K562 (cell line): ENCODE measurements around the gene IDUA. TPM values are rescaled to one million over a fixed set of nuclear protein-coding genes. Genes with fewer than 3 reads are reported as not detected.

Experiments
- ATAC-seq: fragments of 200-7000 bp; cut with Tn5 transposase; 3 replicates; pipeline ENCODE4 v1.9.1; 2020; ENCODE audit warnings: moderate library complexity
- BruUV-seq: library from RNA; stranded (reverse); fragments of 400-500 nt; replicated peaks from 2 replicates; lab custom pipeline; 2021; lab: Mats Ljungman, UMichigan
- CTCF ChIA-PET: fragments of 300-600 bp; formaldehyde crosslinking; extraction: SDS; loops from one replicate; lab custom pipeline; 2021; ENCODE audit warnings: low intra/inter-chr PET ratio; lab: Yijun Ruan, JAX
- POLR2A ChIA-PET: fragments of 300-600, 350-650 bp; sonication (Branson Sonifier 250); formaldehyde crosslinking; extraction: SDS; loops from one replicate; lab custom pipeline; 2021; ENCODE audit warnings: antibody characterized with exemption, inconsistent platforms; lab: Yijun Ruan, JAX
- DNase-seq, 4 experiments: peaks; one replicate each; pipeline versions ENCODE4 v3.0.0 to v3.0.0-alpha.2; 2011 to 2018; ENCODE audit warnings: low spot score in 3 of 4, mixed read lengths in 3 of 4; ENCODE audit errors: extremely low read depth in 1 of 4
- FAIRE-seq: peaks from 2 replicates; lab custom pipeline; 2011; peaks lifted over from hg19 to GRCh38; lab: Jason Lieb, UNC
- H2AFZ ChIP-seq: 2 replicates; pipeline ENCODE4 v1.6.0; 2011; ENCODE audit warnings: low read depth, low read length, control low read depth, inconsistent platforms
- H3K27ac ChIP-seq: fragments of 200-600 bp; 3 replicates; pipeline ENCODE4 v1.8.0; 2011; ENCODE audit warnings: low read depth, mild to moderate bottlenecking, control low read depth, inconsistent platforms, low read length, moderate library complexity, mixed read lengths; ENCODE audit errors: extremely low read depth
- H3K27me3 ChIP-seq, 2 experiments: fragments of 300-600 bp in 1 of 2; 2 replicates in 1 of 2; 3 replicates in 1 of 2; pipeline versions ENCODE4 v1.6.0 to v1.8.0; 2011; ENCODE audit warnings: inconsistent platforms in 2 of 2, low read length in 2 of 2, mild to moderate bottlenecking in 1 of 2, mixed read lengths in 1 of 2, moderate library complexity in 1 of 2; ENCODE audit not compliant: control insufficient read depth in 2 of 2, insufficient read depth in 2 of 2
- H3K36me3 ChIP-seq: fragments of 300-600 bp; 3 replicates; pipeline ENCODE4 v1.8.0; 2011; ENCODE audit warnings: mild to moderate bottlenecking, low read length, inconsistent platforms; ENCODE audit not compliant: control insufficient read depth, insufficient read depth
- H3K4me1 ChIP-seq, 2 experiments: fragments of 200-600 bp in 1 of 2; replicated peaks in 1 of 2; 2 replicates in 1 of 2; 3 replicates in 1 of 2; pipeline versions ENCODE4 v1.5.1 to v1.8.0; 2011; ENCODE audit warnings: inconsistent platforms in 2 of 2, low read length in 2 of 2, mild to moderate bottlenecking in 1 of 2, mixed read lengths in 1 of 2, moderate library complexity in 1 of 2; ENCODE audit not compliant: control insufficient read depth in 2 of 2, insufficient read depth in 2 of 2
- H3K4me2 ChIP-seq: 2 replicates; pipeline ENCODE4 v1.6.1; 2011; ENCODE audit warnings: low read length, control low read depth, inconsistent platforms, mixed read lengths; ENCODE audit not compliant: insufficient read depth
- H3K4me3 ChIP-seq: fragments of 200-600 bp; sonication (generic), shearing (Covaris generic); 2 replicates; pipeline ENCODE4 v1.5.1; 2016; ENCODE audit warnings: control low read depth, inconsistent platforms
- H3K79me2 ChIP-seq: fragments of 200-600 bp; 3 replicates; pipeline ENCODE4 v1.8.0; 2011; ENCODE audit warnings: low read length, inconsistent platforms; ENCODE audit not compliant: control insufficient read depth, insufficient read depth
- H3K9ac ChIP-seq, 2 experiments: 2 replicates each; pipeline versions ENCODE4 v1.6.0 to v1.6.1; 2011; ENCODE audit warnings: low read depth in 2 of 2, low read length in 2 of 2, control low read depth in 1 of 2, inconsistent platforms in 1 of 2, mild to moderate bottlenecking in 1 of 2, mixed read lengths in 1 of 2; ENCODE audit not compliant: insufficient read depth in 1 of 2
- H3K9me1 ChIP-seq: one replicate; pipeline ENCODE4 v1.6.0; 2011; ENCODE audit warnings: inconsistent platforms, mild to moderate bottlenecking, low read length, moderate library complexity; ENCODE audit not compliant: control insufficient read depth, insufficient read depth
- H3K9me3 ChIP-seq: replicated peaks from 2 replicates; pipeline ENCODE4 v1.5.1; 2011; ENCODE audit warnings: low read depth, low read length, inconsistent platforms; ENCODE audit not compliant: control insufficient read depth, insufficient read depth
- H4K20me1 ChIP-seq: replicated peaks from 2 replicates; pipeline ENCODE4 v1.6.1; 2011; ENCODE audit warnings: low read length, inconsistent platforms, mixed read lengths; ENCODE audit not compliant: control insufficient read depth, insufficient read depth
- PHB2 ChIP-seq: fragments of 450-650 bp; IDR thresholded peaks from 2 replicates; pipeline ENCODE4 v1.6.1; 2017; ENCODE audit warnings: low read depth
- PRMT5 ChIP-seq: sonication (generic); formaldehyde crosslinking; IDR thresholded peaks from 2 replicates; pipeline ENCODE4 v1.5.0; 2020; ENCODE audit warnings: missing genetic modification reagents
- PURB ChIP-seq: sonication (generic); formaldehyde crosslinking; IDR thresholded peaks from 2 replicates; pipeline ENCODE4 v1.9.0; 2021; ENCODE audit warnings: low read depth, mild to moderate bottlenecking, missing genetic modification reagents
- SIRT6 ChIP-seq: IDR thresholded peaks from one replicate; pipeline ENCODE4 v1.6.1; 2012; ENCODE audit warnings: low read depth, mild to moderate bottlenecking, control low read depth, inconsistent platforms, low read length, moderate library complexity
- WHSC1 ChIP-seq: IDR thresholded peaks from one replicate; pipeline ENCODE4 v1.6.1; 2012; ENCODE audit warnings: low read length, control low read depth, inconsistent platforms
- ZC3H4 ChIP-seq: sonication (generic); formaldehyde crosslinking; IDR thresholded peaks from 2 replicates; pipeline ENCODE4 v1.9.0; 2021; ENCODE audit warnings: missing genetic modification reagents, borderline replicate concordance
- WGBS: fragments of 100-300 bp; shearing (Covaris generic); methylation state at CpG from one replicate; pipeline ENCODE4 v1.1.6; 2016; ENCODE audit warnings: low coverage, mixed read lengths; ENCODE audit not compliant: insufficient coverage; ENCODE audit errors: missing lambda C conversion rate; 5-methylcytosine and 5-hydroxymethylcytosine counted together
- in situ Hi-C: fragments of 300-500 bp; cut with MboI; formaldehyde crosslinking; loops from 4 replicates; pipeline ENCODE4 v1.15.0; 2018; ENCODE audit warnings: inconsistent platforms, mixed read lengths
- intact Hi-C: fragments of 100-400 bp; cut with micrococcal nuclease; formaldehyde crosslinking; loops from 2 replicates; pipeline ENCODE4 v1.14.2; 2022
- polyA plus RNA-seq, 8 experiments: library from polyadenylated mRNA; depleted of rRNA in 4 of 8; stranded (reverse) in 5 of 8; unstranded in 3 of 8; fragments of >200 nt; fragmentation: Nextera tagmentation in 2 of 8; fragmentation: Illumina TruSeq in 1 of 8; extraction: Ambion mirVana in 2 of 8; extraction: Trizol in 1 of 8; gene quantifications; 2 replicates each; pipeline versions ENCODE4 v1.2.1 to v1.2.3, GENCODE V29; 2011 to 2014; ENCODE audit warnings: inconsistent platforms in 1 of 8, missing spikeins in 1 of 8
- total RNA-seq, 7 experiments: library from RNA; depleted of rRNA in 6 of 7; stranded (reverse); fragments of >200 nt in 6 of 7; fragmentation: Illumina TruSeq in 2 of 7; extraction: Trizol in 2 of 7; gene quantifications; 2 replicates each; pipeline versions ENCODE4 v1.2.1 to v1.2.3, GENCODE V29; 2011 to 2021; ENCODE audit warnings: low replicate concordance in 1 of 7
- TF ChIP-seq, protein P1 (sequence below): sonication (generic); formaldehyde crosslinking; IDR thresholded peaks from 2 replicates; pipeline ENCODE4 v1.8.0; 2022; ENCODE audit warnings: mild to moderate bottlenecking, missing genetic modification reagents
- TF ChIP-seq, protein P2 (sequence below): fragments of 450-650 bp; IDR thresholded peaks from 2 replicates; pipeline ENCODE4 v1.6.1; 2018; ENCODE audit not compliant: partially characterized antibody
- TF ChIP-seq, protein P3 (sequence below): fragments of 250-450 bp; sonication (Bioruptor Pico); IDR thresholded peaks from 2 replicates; pipeline ENCODE4 v1.4.0; 2020; ENCODE audit warnings: mild to moderate bottlenecking, moderate library complexity

The IDUA gene
- total and polyA plus RNA-seq, 9 of the 15 experiments (the other 6 are each of a cell fraction or from before 2014, with no cell fraction given) = 0.04 to 16.1 (median 1.2) TPM

DNA sequence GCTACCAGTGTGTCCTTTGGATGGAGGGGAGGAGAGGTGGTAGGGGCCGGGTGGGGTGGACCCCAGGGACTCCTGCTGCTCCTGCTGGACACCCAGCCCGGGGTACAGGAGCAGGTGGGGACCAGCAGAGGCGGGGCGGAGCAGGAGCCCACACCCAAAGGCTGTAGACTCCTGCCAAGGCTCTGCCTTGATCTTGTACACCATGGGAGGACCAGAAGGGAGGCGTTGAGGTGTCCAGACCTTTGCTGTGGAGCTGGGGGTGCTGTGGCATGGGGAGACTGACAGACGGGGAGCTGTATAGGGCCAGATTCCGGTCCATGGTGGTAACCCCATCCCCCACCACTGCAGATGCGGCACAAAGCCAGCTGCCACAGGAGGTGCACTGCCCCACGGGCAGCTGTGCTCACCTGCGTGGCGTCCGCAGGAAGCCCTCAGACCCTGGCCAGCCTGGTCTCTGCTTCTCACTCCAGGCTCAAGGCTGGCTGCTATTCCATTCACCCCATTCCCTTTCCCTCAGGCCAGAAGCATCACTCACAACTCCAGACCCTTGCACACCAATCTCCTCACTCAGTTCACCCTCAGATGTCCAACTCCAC lies 11.3 kb downstream of the IDUA start:
- TF ChIP-seq PRMT5 (CRISPR knock-in tag) (no peak), ZC3H4 (CRISPR knock-in tag) (0 out of 2 replicates have a peak, but pooled peaks have one; percentile 20), PHB2 (no peak), PURB (CRISPR knock-in tag) (no peak), WHSC1 (no peak), SIRT6 (no peak)
- TF ChIP-seq, protein P1, sequence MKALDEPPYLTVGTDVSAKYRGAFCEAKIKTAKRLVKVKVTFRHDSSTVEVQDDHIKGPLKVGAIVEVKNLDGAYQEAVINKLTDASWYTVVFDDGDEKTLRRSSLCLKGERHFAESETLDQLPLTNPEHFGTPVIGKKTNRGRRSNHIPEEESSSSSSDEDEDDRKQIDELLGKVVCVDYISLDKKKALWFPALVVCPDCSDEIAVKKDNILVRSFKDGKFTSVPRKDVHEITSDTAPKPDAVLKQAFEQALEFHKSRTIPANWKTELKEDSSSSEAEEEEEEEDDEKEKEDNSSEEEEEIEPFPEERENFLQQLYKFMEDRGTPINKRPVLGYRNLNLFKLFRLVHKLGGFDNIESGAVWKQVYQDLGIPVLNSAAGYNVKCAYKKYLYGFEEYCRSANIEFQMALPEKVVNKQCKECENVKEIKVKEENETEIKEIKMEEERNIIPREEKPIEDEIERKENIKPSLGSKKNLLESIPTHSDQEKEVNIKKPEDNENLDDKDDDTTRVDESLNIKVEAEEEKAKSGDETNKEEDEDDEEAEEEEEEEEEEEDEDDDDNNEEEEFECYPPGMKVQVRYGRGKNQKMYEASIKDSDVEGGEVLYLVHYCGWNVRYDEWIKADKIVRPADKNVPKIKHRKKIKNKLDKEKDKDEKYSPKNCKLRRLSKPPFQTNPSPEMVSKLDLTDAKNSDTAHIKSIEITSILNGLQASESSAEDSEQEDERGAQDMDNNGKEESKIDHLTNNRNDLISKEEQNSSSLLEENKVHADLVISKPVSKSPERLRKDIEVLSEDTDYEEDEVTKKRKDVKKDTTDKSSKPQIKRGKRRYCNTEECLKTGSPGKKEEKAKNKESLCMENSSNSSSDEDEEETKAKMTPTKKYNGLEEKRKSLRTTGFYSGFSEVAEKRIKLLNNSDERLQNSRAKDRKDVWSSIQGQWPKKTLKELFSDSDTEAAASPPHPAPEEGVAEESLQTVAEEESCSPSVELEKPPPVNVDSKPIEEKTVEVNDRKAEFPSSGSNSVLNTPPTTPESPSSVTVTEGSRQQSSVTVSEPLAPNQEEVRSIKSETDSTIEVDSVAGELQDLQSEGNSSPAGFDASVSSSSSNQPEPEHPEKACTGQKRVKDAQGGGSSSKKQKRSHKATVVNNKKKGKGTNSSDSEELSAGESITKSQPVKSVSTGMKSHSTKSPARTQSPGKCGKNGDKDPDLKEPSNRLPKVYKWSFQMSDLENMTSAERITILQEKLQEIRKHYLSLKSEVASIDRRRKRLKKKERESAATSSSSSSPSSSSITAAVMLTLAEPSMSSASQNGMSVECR (CRISPR knock-in tag) = peak; percentile 7; the same call in 1 of the 2 replicates
- TF ChIP-seq, protein P2, sequence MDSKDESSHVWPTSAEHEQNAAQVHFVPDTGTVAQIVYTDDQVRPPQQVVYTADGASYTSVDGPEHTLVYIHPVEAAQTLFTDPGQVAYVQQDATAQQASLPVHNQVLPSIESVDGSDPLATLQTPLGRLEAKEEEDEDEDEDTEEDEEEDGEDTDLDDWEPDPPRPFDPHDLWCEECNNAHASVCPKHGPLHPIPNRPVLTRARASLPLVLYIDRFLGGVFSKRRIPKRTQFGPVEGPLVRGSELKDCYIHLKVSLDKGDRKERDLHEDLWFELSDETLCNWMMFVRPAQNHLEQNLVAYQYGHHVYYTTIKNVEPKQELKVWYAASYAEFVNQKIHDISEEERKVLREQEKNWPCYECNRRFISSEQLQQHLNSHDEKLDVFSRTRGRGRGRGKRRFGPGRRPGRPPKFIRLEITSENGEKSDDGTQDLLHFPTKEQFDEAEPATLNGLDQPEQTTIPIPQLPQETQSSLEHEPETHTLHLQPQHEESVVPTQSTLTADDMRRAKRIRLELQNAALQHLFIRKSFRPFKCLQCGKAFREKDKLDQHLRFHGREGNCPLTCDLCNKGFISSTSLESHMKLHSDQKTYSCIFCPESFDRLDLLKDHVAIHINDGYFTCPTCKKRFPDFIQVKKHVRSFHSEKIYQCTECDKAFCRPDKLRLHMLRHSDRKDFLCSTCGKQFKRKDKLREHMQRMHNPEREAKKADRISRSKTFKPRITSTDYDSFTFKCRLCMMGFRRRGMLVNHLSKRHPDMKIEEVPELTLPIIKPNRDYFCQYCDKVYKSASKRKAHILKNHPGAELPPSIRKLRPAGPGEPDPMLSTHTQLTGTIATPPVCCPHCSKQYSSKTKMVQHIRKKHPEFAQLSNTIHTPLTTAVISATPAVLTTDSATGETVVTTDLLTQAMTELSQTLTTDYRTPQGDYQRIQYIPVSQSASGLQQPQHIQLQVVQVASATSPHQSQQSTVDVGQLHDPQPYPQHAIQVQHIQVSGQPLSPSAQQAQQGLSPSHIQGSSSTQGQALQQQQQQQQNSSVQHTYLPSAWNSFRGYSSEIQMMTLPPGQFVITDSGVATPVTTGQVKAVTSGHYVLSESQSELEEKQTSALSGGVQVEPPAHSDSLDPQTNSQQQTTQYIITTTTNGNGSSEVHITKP = no peak
- TF ChIP-seq, protein P3, sequence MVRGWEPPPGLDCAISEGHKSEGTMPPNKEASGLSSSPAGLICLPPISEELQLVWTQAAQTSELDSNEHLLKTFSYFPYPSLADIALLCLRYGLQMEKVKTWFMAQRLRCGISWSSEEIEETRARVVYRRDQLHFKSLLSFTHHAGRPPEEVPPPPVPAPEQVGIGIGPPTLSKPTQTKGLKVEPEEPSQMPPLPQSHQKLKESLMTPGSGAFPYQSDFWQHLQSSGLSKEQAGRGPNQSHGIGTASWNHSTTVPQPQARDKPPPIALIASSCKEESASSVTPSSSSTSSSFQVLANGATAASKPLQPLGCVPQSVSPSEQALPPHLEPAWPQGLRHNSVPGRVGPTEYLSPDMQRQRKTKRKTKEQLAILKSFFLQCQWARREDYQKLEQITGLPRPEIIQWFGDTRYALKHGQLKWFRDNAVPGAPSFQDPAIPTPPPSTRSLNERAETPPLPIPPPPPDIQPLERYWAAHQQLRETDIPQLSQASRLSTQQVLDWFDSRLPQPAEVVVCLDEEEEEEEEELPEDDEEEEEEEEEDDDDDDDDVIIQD (CRISPR knock-in tag) = no peak
- Histone ChIP-seq H3K9me3 (no peaks in the 10 kb centered on the region), H3K27ac (no peak overlapping the region), H3K4me3 (no peak overlapping the region), H3K9me1 (no peaks in the 10 kb centered on the region), H3K4me1 (peaks cover 30 to 69% of the 10 kb centered on the region in 2 experiments), H3K9ac (peak overlapping the region; percentile 78 to 94; a peak in 2 of 4 replicates), H3K4me2 (peak overlapping the region; percentile 58; the same call in 1 of the 2 replicates), H3K36me3 (no peaks in the 10 kb centered on the region), H2AFZ (no peak overlapping the region), H3K79me2 (peaks cover 18% of the 10 kb centered on the region; the same call in 2 of the 3 replicates), H4K20me1 (no peaks in the 10 kb centered on the region), H3K27me3 (no peaks in the 10 kb centered on the region)
- ATAC-seq (no peak), FAIRE-seq (no peak), DNase-seq (peak in 1 of 4 experiments; percentile 31)
- no TSS peak for BruUV-seq
- ChIA-PET POLR2A (interaction anchor here (0.6 kb wide), 2 partner anchors 272 to 503 kb away, joined by 3 to 4 read pairs; no protein-coding TSS in a partner anchor), CTCF (no interaction called here)
- in situ Hi-C loops (no loop called here), intact Hi-C loops (loop anchor here (10.0 kb wide), 1 partner anchor 47 kb away; no protein-coding TSS in a partner anchor)
- 58% methylated on average over 9 of the region's 12 CpGs for WGBS
